ENCODE data around the gene KDM2A.

DNA sequence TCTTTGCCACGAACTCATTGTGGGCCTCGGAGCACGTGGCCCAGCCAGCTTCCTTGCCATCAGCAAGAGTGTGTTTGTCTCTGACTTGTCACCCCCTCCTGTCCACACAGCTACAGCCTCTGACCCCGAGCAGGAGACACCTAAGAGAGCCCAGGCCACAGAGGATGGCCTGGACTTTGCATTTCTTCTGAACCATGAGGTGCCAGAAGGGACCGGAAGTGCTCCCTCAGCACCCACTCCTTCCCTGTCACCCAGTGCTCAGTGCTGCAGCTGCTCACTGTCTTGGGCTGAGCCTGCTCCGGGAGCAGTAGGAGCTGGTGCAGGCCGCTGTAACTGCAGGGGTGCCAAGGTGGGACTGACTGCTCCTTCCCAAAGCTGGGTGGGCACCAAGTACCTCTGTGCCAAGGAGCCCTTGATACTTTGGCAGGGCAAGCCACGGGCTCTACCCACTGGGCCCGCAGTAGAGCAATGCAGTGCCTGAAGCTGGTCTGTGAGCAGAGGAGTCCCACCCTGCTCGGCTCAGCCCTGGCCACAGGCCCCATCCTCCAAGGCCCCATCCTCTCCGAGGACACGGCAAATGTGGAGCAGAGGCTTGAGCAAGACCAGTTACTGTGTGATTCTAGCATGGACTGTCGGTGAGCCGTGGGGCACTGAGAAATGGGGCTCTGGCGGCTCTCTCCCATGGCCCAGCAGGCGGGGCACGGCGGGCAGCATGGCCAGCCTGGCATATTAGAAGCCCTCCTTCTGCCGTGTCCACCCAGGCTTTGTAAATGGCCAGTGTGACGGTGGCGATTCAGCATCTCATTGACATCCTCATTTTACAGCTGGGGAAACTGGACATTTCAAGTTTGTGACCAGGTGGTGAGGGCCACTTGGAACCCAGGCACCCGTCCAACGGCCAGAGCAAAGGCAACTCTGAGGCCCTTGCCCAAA lies 153.5 kb downstream of the KDM2A start:
- peak; percentile 29 for TF ChIP-seq POLR2A (IDR thresholded peaks at IDR 0.05; ENCODE audit: extremely low read depth, insufficient read length)
- TF ChIP-seq, protein P1, sequence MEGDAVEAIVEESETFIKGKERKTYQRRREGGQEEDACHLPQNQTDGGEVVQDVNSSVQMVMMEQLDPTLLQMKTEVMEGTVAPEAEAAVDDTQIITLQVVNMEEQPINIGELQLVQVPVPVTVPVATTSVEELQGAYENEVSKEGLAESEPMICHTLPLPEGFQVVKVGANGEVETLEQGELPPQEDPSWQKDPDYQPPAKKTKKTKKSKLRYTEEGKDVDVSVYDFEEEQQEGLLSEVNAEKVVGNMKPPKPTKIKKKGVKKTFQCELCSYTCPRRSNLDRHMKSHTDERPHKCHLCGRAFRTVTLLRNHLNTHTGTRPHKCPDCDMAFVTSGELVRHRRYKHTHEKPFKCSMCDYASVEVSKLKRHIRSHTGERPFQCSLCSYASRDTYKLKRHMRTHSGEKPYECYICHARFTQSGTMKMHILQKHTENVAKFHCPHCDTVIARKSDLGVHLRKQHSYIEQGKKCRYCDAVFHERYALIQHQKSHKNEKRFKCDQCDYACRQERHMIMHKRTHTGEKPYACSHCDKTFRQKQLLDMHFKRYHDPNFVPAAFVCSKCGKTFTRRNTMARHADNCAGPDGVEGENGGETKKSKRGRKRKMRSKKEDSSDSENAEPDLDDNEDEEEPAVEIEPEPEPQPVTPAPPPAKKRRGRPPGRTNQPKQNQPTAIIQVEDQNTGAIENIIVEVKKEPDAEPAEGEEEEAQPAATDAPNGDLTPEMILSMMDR (IDR thresholded peaks at IDR 0.05; ENCODE audit: low read depth, low read length), result no peak

Measured in NB4 (cell line).